Stimulated activated CD4-positive, alpha-beta T cell treated with anti-CD3 and anti-CD28 coated beads, Interleukin-1b, Interleukin-23, amount 100 ng/mL, for 4 hours (primary cell): ENCODE measurements around the gene FBXO31.
"Not testable (repeated sequence)": the region's sequence is repeated elsewhere in the genome, so short reads cannot be mapped to it uniquely, and the experiment has no call there.

ENCODE experiments used
- DNase-seq, 2 donors: peaks; one replicate each; pipeline ENCODE4 v3.0.0-alpha.2; 2020; ENCODE audit warnings: low read depth in 2 of 2

FBXO31 gene

GRCh38 chr16:87387942-87388817, 4.6 kb upstream of the FBXO31 start:
- DNase-seq, result peak; percentile 59 to 76

GRCh38 chr16:87384875-87385167, 1.2 kb upstream of the FBXO31 start:
- not testable (repeated sequence) for DNase-seq

- DNase-seq, result no peak
These were observed 742 bp upstream of the FBXO31 start for GRCh38 chr16:87384162-87384874.

- DNase-seq, result no peak
These were observed 1.4 kb downstream of the FBXO31 start for GRCh38 chr16:87382023-87382785.

GRCh38 chr16:87380881-87381280, 2.7 kb downstream of the FBXO31 start:
- DNase-seq, result no peak

GRCh38 chr16:87380403-87380802, 3.2 kb downstream of the FBXO31 start:
- DNase-seq, result no peak

GRCh38 chr16:87379312-87379752, 4.2 kb downstream of the FBXO31 start:
- DNase-seq, result not testable (repeated sequence)

GRCh38 chr16:87376660-87377059, 6.9 kb downstream of the FBXO31 start:
- DNase-seq, result no peak

- no peak for DNase-seq
These were observed 8.0 kb downstream of the FBXO31 start for GRCh38 chr16:87375426-87376135.

- DNase-seq, result no peak
These were observed 9.3 kb downstream of the FBXO31 start for GRCh38 chr16:87374313-87374712.

GRCh38 chr16:87372305-87372704, 11.3 kb downstream of the FBXO31 start:
- DNase-seq, result no peak

- no peak for DNase-seq
These were observed 12.2 kb downstream of the FBXO31 start for GRCh38 chr16:87371261-87371866.

- no peak for DNase-seq
These were observed 13.5 kb downstream of the FBXO31 start for GRCh38 chr16:87369796-87370719.

GRCh38 chr16:87369117-87369765, 14.3 kb downstream of the FBXO31 start:
- no peak for DNase-seq

GRCh38 chr16:87368029-87368770, 15.4 kb downstream of the FBXO31 start:
- no peak for DNase-seq

- DNase-seq, result no peak
These were observed 16.0 kb downstream of the FBXO31 start for GRCh38 chr16:87367529-87367928.

GRCh38 chr16:87366930-87367329, 16.6 kb downstream of the FBXO31 start:
- DNase-seq, result no peak

- DNase-seq, result no peak
These were observed 17.3 kb downstream of the FBXO31 start for GRCh38 chr16:87366288-87366687.
